Measurements from ENCODE around the gene EPX. TPM values are rescaled to one million over a fixed set of nuclear protein-coding genes. Genes with fewer than 3 reads are reported as not detected.

The EPX gene
- total and polyA plus RNA-seq, 4 donors, result 0.14 to 0.96 TPM; not detected in 2

- Histone ChIP-seq H3K27ac (ENCODE audit: low read depth in 1 of 2, low read length in 1 of 2) (no peak overlapping the region), H3K27me3 (ENCODE audit: control insufficient read depth in 3 of 3, insufficient read depth in 3 of 3, low read length in 2 of 3) (peaks cover 0 to 26% (median 14%) of the 10 kb centered on the region in 3 donors), H3K4me3 (peak overlapping the region; percentile 11), H3K9ac (ENCODE audit: insufficient read depth in 1 of 2, low read length in 2 of 2) (no peak overlapping the region), H3K9me3 (ENCODE audit: control insufficient read depth in 4 of 4, insufficient read depth in 3 of 4, low read length in 3 of 4) (no peaks in the 10 kb centered on the region), H3K4me1 (ENCODE audit: control insufficient read depth in 5 of 5, insufficient read depth in 5 of 5, low read length in 5 of 5) (peaks cover 0 to 6% (median 0%) of the 10 kb centered on the region in 5 donors), H3K36me3 (ENCODE audit: control insufficient read depth in 4 of 4, insufficient read depth in 4 of 4, low read length in 4 of 4) (no peaks in the 10 kb centered on the region)
- peak; percentile 72 to 82 (median 77) for DNase-seq
- peak; percentile 94 for ATAC-seq (ENCODE audit: insufficient read depth, low FRiP score)
- 6 to 7% methylated on average over 57 of the region's 57 CpGs for WGBS, 2 donors
- peak; percentile 77 for TF ChIP-seq CTCF (IDR thresholded peaks at IDR 0.05; ENCODE audit: control extremely low read depth, extremely low read depth)
Observed at GRCh38 chr17:58249270-58250133, 57.0 kb downstream of the EPX start.

- WGBS, 2 donors, result 89 to 93% methylated on average over 12 of the region's 12 CpGs
- DNase-seq, result no peak
- no peak for ATAC-seq (ENCODE audit: insufficient read depth, low FRiP score)
- no peaks in the 10 kb centered on the region for H3K36me3 ChIP-seq (ENCODE audit: control insufficient read depth in 4 of 4, insufficient read depth in 4 of 4, low read length in 4 of 4)
- no peak overlapping the region for H3K4me3 ChIP-seq
- TF ChIP-seq CTCF (IDR thresholded peaks at IDR 0.05; ENCODE audit: control extremely low read depth, extremely low read depth), result no peak
- H3K4me1 ChIP-seq (ENCODE audit: control insufficient read depth in 5 of 5, insufficient read depth in 5 of 5, low read length in 5 of 5), result peaks cover 0 to 6% (median 0%) of the 10 kb centered on the region in 5 donors
- H3K27me3 ChIP-seq (ENCODE audit: control insufficient read depth in 3 of 3, insufficient read depth in 3 of 3, low read length in 2 of 3), result peaks cover 0 to 29% (median 14%) of the 10 kb centered on the region in 3 donors
- no peaks in the 10 kb centered on the region for H3K9me3 ChIP-seq (ENCODE audit: control insufficient read depth in 4 of 4, insufficient read depth in 3 of 4, low read length in 3 of 4)
- no peak overlapping the region for H3K27ac ChIP-seq (ENCODE audit: low read depth in 1 of 2, low read length in 1 of 2)
- H3K9ac ChIP-seq (ENCODE audit: insufficient read depth in 1 of 2, low read length in 2 of 2), result no peak overlapping the region
Observed at GRCh38 chr17:58250344-58251011, 58.0 kb downstream of the EPX start.

GRCh38 chr17:58252141-58252540 is 59.6 kb downstream of the EPX start:
- no peaks in the 10 kb centered on the region for H3K36me3 ChIP-seq (ENCODE audit: control insufficient read depth in 4 of 4, insufficient read depth in 4 of 4, low read length in 4 of 4)
- H3K27ac ChIP-seq (ENCODE audit: low read depth in 1 of 2, low read length in 1 of 2), result no peak overlapping the region
- no peaks in the 10 kb centered on the region for H3K9me3 ChIP-seq (ENCODE audit: control insufficient read depth in 4 of 4, insufficient read depth in 3 of 4, low read length in 3 of 4)
- peaks cover 0 to 6% (median 0%) of the 10 kb centered on the region in 5 donors for H3K4me1 ChIP-seq (ENCODE audit: control insufficient read depth in 5 of 5, insufficient read depth in 5 of 5, low read length in 5 of 5)
- H3K4me3 ChIP-seq, result no peak overlapping the region
- TF ChIP-seq CTCF (IDR thresholded peaks at IDR 0.05; ENCODE audit: control extremely low read depth, extremely low read depth), result no peak
- WGBS, 2 donors, result 63 to 77% methylated on average over 9 of the region's 9 CpGs
- no peak for DNase-seq
- ATAC-seq (ENCODE audit: insufficient read depth, low FRiP score), result no peak
- peaks cover 0 to 23% (median 14%) of the 10 kb centered on the region in 3 donors for H3K27me3 ChIP-seq (ENCODE audit: control insufficient read depth in 3 of 3, insufficient read depth in 3 of 3, low read length in 2 of 3)
- H3K9ac ChIP-seq (ENCODE audit: insufficient read depth in 1 of 2, low read length in 2 of 2), result no peak overlapping the region
